LHCN-M2 (cell line): ENCODE measurements around the gene RABL6. TPM values are rescaled to one million over a fixed set of nuclear protein-coding genes. Genes with fewer than 3 reads are reported as not detected.
"Not testable (repeated sequence)": the region's sequence is repeated elsewhere in the genome, so short reads cannot be mapped to it uniquely, and the experiment has no call there.

Source experiments
- DNase-seq: peaks from one replicate; pipeline ENCODE4 v3.0.0-alpha.2; 2012; ENCODE audit warnings: low read depth
- total RNA-seq: library from RNA; depleted of rRNA; stranded (reverse); fragments of >200 nt; gene quantifications from 2 replicates; pipeline ENCODE4 v1.2.3, GENCODE V29; 2014

RABL6 gene
- total RNA-seq, 1 experiment from 2014 or later = 91.3 TPM

GRCh38 chr9:136774416-136775045 lies 33.2 kb upstream of the RABL6 start:
- DNase-seq = no peak

DNA sequence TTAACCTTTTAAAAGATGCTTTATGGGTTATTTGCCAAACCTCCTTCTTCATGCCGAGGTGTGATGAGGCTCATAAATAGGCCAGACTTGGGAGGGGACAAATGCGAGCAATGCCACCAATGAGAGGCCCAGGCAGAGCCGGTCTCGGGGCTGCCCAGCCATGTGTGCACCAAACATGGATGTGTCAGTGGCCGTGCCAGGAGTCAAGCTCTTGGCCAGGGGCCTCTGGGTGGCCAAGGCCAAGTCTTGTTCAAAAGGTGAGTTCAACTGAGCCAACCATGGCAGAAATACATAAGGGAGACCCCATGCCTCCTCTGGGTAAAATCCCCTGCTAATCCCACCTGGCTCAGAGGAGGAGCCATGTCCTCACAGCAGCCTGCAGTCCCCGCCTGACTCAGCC lies 32.6 kb upstream of the RABL6 start:
- DNase-seq = no peak

DNA sequence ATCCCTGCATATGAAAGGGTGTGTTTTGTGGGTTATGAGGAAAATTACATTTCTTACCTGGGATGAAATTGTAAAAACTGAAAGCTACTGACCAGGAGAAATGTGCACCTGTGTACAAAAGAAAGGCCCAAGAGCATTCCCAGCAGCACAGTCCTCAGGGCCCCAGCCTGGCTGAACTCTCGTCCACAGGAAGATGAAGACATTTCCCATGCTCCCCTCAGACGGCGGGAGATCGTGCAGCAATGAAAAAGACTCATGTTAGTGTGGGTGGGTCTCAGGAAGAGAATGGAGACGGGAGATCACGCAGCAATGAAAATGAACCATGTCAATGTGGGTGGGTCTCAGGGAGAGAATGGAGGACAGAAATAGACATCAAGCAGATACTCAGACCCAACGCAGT lies 30.8 kb upstream of the RABL6 start:
- no peak for DNase-seq

DNA sequence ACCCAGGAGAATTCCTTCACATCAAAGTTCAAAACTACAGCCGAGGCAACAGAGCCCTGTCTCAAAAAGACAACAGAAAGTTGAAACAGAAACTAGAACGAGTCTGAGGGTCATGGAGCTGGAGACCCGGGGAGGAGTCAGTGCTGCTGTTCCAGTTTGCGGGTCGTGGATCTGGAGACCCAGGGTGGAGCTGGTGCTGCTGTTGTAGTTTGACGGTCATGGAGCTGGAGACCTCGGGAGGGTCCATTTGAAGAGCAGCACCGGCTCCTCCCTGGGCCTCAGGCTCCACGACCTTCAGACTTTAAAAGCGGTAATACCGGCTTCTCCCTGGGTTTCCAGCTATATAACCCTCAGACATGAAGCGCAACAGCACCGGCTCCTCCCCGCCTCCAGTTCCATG lies 30.4 kb upstream of the RABL6 start:
- no peak for DNase-seq

DNA sequence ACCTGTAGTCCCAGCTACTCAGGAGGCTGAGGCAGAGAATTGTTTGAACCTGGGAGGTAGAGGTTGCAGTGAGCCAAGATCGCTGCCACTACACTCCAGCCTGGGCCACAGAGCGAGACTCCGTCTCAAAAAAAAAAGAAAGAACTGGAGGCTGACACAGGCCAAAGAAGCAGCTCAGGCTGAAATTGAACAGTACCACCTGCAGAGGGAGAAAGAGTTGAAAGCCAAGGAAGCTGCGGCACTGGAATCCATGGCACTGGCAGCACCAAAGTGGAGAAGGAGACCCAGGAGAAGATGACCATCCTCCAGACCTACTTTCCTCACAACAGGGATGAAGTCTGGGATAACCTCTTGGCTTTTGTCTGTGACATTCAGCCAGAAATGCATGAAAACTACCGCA lies 27.9 kb upstream of the RABL6 start:
- no peak for DNase-seq

- DNase-seq = no peak
These were observed 25.3 kb upstream of the RABL6 start for GRCh38 chr9:136782452-136782851.

DNA sequence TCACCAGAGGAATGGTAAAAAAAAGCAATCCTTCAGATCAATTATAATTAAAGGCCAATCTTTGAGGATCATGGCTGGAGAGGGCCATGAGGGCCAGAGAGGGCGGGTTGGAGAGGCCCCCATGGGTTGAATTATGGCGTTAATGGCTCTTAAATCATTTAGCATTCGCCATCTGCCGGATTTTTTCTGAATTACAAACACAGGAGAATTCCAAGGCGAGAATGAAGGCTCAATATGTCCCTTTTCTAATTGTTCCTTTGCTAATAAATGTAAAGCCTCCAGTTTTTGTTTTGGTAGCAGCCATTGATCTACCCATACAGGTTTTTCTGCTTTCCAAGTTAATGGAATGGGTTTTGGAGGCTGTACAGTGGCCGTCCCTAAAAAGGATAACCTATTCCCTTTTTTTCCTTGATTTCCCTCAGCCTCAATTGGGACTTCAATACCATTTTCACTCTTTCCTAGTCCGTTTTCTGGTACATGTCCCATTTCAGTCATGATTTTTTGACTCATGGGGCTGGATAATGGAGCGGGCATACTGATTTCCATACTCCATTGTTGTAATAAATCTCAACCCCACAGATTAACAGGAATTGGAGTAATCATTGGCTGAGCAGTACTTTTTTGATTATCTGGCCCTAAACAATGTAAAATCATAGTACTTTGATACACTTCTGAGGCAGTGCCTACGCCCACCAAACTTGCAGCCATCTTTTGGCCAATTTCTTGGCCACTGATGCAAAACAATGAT lies 23.3 kb upstream of the RABL6 start:
- no peak for DNase-seq

DNA sequence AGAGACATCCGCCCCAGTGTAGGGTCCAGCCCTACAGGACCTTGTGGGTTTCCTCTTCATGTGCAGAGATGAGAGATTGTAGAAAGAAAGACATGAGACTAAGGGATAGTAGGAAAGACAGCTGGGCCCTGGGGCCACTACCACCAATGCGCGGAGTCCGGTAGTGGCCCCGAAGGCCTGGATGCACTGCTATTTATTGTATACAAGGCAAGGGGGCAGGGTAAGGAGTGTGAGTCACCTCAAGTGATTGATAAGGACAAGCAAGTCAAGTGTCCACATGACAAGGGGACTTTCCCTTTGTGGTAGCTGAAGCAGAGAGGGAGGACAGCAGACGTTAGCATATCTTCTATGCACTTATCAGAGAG lies 22.8 kb upstream of the RABL6 start:
- no peak for DNase-seq

DNA sequence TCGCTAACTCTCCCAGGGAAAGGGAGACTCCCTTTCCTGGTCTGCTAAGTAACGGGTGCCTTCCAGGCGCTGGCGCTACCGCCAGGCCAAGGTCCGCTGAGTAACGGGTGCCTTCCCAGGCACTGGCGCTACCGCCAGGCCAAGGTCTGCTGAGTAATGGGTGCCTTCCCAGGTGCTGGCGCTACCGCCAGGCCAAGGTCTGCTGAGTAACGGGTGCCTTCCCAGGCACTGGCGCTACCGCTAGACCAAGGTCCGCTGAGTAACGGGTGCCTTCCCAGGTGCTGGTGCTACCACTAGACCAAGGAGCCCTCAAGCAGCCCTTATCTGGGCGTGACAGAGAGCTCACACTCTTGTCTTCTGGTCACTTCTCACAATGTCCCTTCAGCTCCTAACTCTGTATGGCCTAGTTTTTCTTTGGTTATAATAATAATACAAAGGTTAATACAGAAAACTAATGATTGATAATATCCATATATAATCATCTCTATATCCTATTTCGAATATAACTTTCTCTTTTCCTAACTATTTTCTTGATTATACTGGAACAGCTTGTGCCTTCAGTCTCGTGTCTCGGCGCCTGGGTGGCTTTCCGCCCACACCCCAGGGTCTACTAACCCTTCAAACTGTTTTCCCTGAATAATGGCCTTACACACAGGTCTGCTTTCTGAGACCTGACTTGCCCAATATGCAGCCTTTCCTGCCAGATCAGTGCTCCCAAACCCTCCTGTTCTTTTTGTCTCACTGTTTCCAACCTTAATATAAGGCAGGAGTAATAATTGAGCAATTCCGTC lies 22.0 kb upstream of the RABL6 start:
- DNase-seq = not testable (repeated sequence)

DNA sequence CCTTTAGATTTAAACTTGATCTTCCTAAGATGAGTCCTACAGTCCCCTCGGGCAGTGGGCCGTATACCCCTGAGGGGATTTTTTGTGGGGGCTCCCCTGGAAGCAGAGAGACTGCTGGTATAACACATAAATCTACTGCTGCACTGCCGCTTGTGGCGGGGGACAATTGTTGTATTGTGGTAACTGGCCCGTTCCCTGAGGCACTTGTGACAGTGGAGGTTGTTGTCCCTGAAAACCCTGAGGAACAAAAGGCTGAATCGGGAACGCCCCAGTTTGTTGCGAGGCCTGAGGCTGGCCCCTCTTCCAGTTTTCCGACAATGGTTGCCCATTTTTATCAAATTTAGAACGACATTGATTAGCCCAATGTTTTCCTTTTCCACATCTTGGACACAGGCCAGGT lies 21.3 kb upstream of the RABL6 start:
- DNase-seq = no peak

- not testable (repeated sequence) for DNase-seq
These were observed 20.8 kb upstream of the RABL6 start for GRCh38 chr9:136786983-136787382.

DNA sequence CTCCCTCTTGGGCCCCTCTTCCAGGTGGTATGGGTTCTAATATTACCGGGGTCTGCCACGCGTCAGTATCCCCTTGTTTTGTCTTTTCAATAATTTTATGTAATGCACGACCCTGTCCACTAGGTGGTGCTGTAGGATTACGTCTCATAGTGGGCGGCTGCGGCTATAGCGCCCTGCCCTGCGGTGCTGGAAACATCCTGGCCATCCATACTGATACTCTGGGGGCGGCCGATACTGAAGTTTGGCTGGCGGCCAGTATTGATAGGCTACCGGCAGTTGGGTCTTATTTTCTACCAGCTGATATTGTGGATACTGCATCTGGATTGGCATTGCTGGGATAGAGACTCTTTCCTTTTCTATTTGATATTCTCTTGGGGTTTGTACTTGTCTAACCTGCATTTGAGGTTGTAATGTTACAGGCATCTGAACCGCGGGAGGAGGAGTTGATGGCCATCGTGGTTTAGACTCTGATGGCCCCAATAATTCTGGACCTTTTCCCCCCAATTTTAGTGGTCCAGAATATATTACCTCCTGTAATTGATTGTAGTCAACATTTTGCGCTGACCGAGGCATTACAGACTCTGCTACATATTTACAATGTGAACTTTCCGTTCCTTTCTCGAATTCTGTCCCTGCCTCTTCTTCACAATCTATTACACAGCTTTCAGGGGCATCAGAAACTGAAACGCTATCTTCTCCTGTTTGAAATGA lies 19.9 kb upstream of the RABL6 start:
- DNase-seq = peak; percentile 43

DNA sequence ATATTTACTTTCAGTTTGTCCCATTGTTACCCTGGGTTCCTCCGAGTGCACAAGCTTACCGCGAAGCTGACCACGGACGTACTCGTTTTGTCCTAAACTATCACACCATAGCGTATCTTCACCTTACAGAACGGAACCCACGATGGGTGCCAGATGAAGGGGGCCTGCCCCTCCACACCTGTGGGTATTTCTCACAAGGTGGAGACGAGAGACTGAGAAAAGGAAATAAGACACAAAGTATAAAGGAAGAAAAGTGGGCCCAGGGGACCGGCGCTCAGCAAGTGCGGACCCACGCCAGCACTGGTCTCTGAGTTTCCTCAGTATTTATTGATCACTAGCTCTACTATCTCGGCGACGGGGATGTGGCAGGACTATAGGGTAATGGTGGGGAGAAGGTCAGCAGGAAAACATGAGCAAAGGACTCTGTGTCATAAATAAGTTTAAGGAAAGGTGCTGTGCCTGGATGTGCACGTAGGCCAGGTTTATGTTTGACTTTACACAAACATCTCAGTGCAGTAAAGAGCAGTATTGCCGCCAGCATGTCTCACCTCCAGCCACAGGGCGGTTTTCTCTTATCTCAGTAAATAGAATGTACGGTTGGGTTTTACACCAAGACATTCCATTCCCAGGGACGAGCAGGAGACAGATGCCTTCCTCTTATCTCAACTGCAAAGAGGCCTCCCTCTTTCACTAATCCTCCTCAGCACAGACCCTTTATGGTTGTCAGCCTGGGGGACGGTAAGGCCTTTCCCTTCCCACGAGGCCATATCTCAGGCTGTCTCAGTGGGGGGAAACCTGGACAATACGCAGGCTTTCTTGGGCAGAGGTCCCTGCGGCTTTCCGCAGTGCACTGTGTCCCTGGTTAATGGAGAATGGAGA lies 18.9 kb upstream of the RABL6 start:
- DNase-seq = not testable (repeated sequence)

GRCh38 chr9:136789523-136789937 lies 18.2 kb upstream of the RABL6 start:
- DNase-seq = no peak

DNA sequence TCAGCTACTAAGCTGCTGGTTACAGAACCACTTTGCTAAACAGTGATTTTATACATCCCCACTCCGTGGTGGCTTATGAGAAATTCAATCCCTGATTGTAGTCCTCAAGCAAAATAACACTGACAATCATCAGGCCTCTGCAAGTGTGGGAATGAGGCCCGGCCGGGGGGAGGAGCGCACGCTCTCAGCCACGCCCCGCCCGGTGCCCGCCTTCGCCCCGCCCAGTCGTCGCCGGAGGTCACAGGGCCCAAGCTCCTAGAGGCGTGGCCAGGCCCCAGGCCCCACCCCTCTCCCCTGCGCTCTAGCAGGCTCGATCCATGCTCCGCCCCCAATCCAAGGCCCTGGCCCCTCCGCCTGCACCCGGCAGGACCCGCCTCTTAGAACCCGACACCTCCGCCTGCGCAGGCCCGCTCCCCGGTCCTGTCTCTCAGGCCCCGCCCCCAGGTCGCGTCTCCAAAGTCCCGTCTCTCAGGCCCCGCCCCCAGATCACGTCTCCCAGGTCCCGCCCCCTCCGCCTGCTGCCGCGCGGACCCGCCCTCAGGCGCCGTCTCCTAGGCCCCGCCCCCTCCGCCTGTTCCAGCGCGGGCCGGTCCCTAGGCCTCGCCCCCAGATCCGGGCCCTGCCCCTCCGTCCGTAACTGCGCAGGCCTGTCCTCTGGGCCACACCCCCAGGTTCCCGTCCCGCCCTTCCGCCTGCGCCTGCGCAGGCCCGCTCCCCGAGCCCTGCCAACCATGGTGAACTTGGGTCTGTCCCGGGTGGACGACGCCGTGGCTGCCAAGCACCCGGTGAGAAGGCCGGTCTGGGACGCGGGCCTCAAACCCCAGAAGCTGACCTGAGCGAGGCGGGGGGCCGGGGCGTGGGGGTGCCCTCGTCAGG lies 16.9 kb upstream of the RABL6 start, which contains the start of gene TMEM141:
Gene TMEM141 (plus strand): TSS at position 705 of the 876 bp plus-strand sequence. CDS start 27 bp downstream, at position 732.
- DNase-seq = peak; percentile 98

GRCh38 chr9:136791516-136792276 lies 16.1 kb upstream of the RABL6 start:
- DNase-seq = no peak

- no peak for DNase-seq
These were observed 15.2 kb upstream of the RABL6 start for GRCh38 chr9:136792321-136793085.
